GM12892 (cell line): ENCODE measurements around the gene EPB41L4A.

Source experiments
- POLR2A ChIP-seq: IDR thresholded peaks from 2 replicates; pipeline ENCODE4 v1.6.1; 2011; ENCODE audit warnings: low read depth, low read length, control low read depth
- POLR2AphosphoS5 ChIP-seq: IDR thresholded peaks from 2 replicates; pipeline ENCODE4 v1.6.1; 2011; ENCODE audit warnings: low read depth, low read length, control low read depth
- TAF1 ChIP-seq: IDR thresholded peaks from 2 replicates; pipeline ENCODE4 v1.6.1; 2011; ENCODE audit warnings: low read depth, mild to moderate bottlenecking, control low read depth, low read length, borderline replicate concordance

DNA sequence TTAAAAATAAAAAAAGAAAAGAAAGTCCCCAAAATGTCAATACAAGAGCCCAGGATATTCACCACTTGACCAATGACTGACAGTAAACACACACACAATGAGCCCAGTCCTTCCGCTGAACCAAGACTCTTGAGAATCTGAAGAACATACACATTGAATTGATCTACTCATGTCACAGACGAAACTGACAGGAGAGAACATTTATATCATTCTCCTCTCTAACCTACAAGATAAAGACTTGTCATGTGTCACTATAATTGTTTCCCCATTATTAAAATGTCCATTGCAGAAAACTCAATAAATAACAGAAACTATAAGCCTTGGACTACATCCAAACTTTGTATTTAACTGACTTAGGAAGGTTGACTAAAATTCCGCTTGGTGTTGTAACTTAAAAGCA lies 296.7 kb downstream of the EPB41L4A start:
- TF ChIP-seq POLR2A (no peak), POLR2AphosphoS5 (no peak), TAF1 (no peak)
